DMS153 (cell line): ENCODE measurements around the gene FAM83B.
"Not testable (repeated sequence)": the region's sequence is repeated elsewhere in the genome, so short reads cannot be mapped to it uniquely, and the experiment has no call there.

Experiments
- DNase-seq: peaks from one replicate; lab custom pipeline; 2025; lab: John Stamatoyannopoulos, UW

The FAM83B gene

DNA sequence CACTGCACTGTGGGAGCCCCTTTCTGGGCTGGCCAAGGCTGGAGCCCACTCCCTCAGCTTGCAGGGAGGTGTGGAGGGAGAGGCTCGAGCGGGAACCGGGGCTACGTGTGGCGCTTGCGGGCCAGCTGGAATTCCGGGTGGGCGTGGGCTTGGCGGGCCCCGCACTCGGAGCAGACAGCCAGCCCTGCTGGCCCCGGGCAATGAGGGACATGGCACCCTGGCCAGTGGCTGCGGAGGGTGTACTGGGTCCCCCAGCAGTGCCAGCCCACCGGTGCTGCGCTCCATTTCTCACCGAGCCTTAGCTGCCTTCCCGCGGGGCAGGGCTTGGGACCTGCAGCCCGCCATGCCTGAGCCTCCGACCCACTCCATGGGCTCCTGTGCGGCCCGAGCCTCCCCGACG lies 132.6 kb downstream of the FAM83B start:
- not testable (repeated sequence) for DNase-seq

DNA sequence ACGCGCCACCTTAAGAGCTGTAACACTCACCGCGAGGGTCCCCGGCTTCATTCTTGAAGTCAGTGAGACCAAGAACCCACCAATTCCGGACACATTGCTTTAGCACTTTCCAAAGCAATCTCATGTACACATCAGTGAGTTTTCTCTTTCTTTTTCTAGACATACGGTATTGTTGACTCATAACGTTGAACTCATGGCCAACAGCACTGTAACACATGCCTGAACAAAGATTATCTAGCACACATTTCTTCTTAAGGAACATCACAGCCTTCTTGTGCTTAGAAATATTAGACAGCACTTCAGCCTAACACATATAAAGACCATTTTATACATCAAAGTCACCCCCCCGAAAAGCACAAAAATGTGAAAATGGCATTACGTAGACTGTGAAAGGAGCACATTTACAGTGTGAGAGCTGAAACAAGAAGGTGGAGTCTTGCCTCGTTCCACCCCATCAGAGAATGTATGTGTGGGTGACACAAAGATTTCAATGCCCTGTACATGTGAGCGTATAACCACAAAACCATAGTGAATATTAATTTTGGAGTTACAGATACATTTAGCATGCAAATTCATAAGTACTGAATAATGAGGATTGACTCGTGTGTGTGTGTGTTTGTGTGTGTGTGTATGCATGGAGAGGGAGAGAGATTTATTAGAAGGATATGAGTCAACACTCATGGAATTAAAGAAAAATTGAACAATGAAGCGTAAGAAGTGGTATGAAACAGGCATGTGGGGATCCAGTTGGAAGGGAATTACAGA lies 134.1 kb downstream of the FAM83B start:
- no peak for DNase-seq

DNA sequence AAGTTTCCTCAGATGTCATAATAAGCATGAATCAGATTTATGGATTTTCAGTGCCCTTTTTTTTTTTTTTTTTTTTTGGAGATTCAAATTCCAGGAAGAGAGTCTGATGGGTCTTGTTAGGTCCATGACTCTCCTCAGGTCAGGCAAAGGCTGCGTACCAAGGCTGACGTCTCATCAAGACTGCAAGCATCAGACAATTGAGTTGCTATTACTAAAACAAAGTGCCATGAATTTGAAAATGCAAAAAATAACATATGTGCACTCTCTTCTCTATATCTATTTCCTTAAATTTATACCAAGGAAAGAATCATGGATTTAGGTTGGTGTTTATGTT lies 134.7 kb downstream of the FAM83B start:
- no peak for DNase-seq

DNA sequence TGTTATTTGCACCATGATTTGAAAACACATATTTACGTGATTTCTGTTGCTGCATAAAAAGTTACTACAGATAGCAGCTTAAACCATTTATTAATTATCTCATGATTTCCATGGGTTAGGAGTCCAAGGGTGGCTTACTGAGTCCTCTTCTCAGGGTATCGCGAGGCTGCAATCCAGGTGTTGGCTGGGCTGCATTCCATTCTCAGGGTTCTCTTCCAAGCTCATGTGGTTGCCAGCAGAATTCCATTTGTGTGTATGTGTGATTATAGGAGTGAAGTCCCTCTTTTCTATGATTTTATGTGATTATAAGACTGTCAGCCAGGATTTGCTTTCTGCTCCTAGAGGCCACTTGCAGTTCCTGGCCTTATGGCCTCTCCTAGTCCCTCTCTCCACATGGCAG lies 135.1 kb downstream of the FAM83B start:
- no peak for DNase-seq

DNA sequence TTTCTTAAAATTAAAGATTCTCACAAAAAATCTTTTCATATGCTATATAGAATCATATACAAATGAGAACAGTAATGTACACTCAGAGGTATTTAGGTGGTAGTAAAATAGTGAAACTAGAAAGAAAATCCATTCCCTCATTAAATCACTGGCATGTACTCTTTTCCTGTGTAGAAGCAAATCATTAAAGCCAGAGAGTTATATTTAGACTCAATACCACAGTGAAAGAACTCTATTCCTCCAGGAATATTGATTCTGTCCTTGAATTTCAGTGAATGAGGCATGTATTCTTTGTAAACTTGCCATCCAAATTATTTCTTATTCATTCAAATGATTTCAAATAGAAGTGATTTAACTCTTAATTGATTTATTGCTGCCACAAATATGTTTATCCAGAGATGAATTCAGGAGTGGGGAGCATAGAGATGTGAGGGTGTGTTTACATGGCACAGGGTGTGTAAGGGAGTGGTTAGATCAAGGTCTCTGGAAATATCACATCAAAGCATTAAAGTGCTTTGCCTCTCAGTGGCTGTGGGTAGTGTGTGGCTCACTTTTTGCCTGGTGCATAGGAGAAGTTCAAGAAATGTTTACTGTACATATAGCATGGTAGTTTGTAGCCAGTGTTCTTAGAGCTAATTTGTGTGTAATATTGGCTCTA lies 141.2 kb downstream of the FAM83B start:
- no peak for DNase-seq

DNA sequence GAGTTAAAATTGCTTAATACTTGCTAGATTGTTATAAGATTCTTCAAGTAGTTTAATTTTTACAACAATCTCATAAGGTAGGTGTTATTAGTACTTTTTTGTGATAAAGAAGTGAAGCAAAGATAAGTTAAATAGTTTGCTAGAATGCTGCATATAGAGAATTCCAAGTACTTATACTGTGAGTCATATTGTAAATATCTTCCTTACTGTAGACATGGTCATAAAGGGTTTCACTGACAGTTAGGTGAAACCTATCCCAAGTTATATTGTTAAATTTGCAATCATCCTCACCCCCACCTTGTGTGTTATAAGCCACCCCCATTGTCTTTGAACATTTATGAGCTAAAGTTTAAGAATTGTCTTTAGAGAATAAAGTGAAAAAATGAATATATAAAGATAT lies 142.0 kb downstream of the FAM83B start:
- DNase-seq: no peak

DNA sequence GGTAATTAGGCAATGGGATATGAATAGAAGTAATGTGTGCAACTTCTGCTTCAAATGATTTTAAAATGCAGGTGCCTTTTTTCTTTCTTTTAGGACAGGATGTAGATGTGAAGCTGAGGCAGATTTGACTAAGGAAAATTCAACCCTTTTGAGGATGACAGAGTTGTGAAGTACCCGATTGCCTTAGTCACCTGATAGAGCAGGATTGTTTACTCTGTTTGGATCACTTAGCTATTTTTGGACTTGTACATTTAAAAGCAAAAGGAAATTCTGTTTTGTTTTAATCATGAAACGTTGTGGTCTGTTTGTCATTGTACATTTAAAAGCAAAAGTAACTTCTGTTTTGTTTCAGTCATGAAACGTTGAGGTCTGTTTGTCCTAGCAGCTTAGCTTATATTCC lies 143.4 kb downstream of the FAM83B start:
- DNase-seq: no peak
